HL-60 (cell line): Measurements from ENCODE around the gene CACNA1G.

Experiments used
- DNase-seq, 2 experiments: peaks; one replicate each; pipeline ENCODE4 v3.0.0-alpha.2; 2010 to 2020; ENCODE audit warnings: low read depth in 1 of 2, low spot score in 1 of 2
- H3K27ac ChIP-seq: fragments of 250-450 bp; sonication (Bioruptor Pico); replicated peaks from 2 replicates; pipeline ENCODE4 v1.5.1; 2020; ENCODE audit warnings: mild to moderate bottlenecking, moderate library complexity
- H3K27me3 ChIP-seq: fragments of 250-450 bp; sonication (Bioruptor Pico); 2 replicates; pipeline ENCODE4 v1.5.1; 2021; ENCODE audit warnings: mild to moderate bottlenecking, moderate library complexity; ENCODE audit not compliant: insufficient read depth, poor library complexity, severe bottlenecking
- H3K4me3 ChIP-seq: replicated peaks from 2 replicates; pipeline ENCODE4 v1.5.1; 2011; ENCODE audit warnings: mild to moderate bottlenecking, control low read depth, low read length; ENCODE audit not compliant: insufficient read depth
- CTCF ChIP-seq: IDR thresholded peaks from one replicate; pipeline ENCODE4 v1.5.1; 2011; ENCODE audit warnings: low read length, control low read depth, inconsistent platforms; ENCODE audit not compliant: insufficient read depth
- GABPA ChIP-seq: IDR thresholded peaks from 2 replicates; pipeline ENCODE4 v1.6.1; 2012; ENCODE audit warnings: low read depth
- POLR2AphosphoS5 ChIP-seq: IDR thresholded peaks from 2 replicates; pipeline ENCODE4 v1.6.1; 2012; ENCODE audit warnings: low read depth
- REST ChIP-seq: IDR thresholded peaks from 2 replicates; pipeline ENCODE4 v1.6.1; 2012; ENCODE audit warnings: low read depth; ENCODE audit not compliant: insufficient replicate concordance
- SPI1 ChIP-seq: IDR thresholded peaks from 2 replicates; pipeline ENCODE4 v1.6.1; 2012; ENCODE audit warnings: low read depth, mild to moderate bottlenecking, borderline replicate concordance

The CACNA1G gene

GRCh38 chr17:50571681-50572080, 11.2 kb downstream of the CACNA1G start:
- H3K27ac ChIP-seq, result no peak overlapping the region
- H3K4me3 ChIP-seq, result no peak overlapping the region
- TF ChIP-seq SPI1 (no peak), POLR2AphosphoS5 (no peak), REST (no peak), CTCF (no peak), GABPA (no peak)
- no peak for DNase-seq
- peaks cover 5% of the 10 kb centered on the region for H3K27me3 ChIP-seq

GRCh38 chr17:50572541-50572940, 12.0 kb downstream of the CACNA1G start:
- TF ChIP-seq GABPA, result no peak
- no peak for TF ChIP-seq SPI1
- TF ChIP-seq POLR2AphosphoS5, result no peak
- no peak for TF ChIP-seq REST
- no peak for TF ChIP-seq CTCF
- H3K27me3 ChIP-seq, result peaks cover under 1% of the 10 kb centered on the region
- H3K27ac ChIP-seq, result no peak overlapping the region
- no peak for DNase-seq
- no peak overlapping the region for H3K4me3 ChIP-seq

GRCh38 chr17:50573866-50574611, 13.5 kb downstream of the CACNA1G start:
- no peak overlapping the region for H3K4me3 ChIP-seq
- TF ChIP-seq REST (no peak), GABPA (no peak), SPI1 (no peak), POLR2AphosphoS5 (no peak), CTCF (no peak)
- DNase-seq, result no peak
- H3K27ac ChIP-seq, result no peak overlapping the region
- no peaks in the 10 kb centered on the region for H3K27me3 ChIP-seq
